Upper lobe of left lung (tissue), 4 donors: ENCODE results near the gene CPSF6.

Experiments
- CTCF ChIP-seq, 6 experiments: fragments of 450-650 bp in 4 of 6; fragments of 200-600 bp in 2 of 6; sonication (generic) in 2 of 6; IDR thresholded peaks; one replicate each; pipeline ENCODE4 v1.5.1; 2016 to 2019; ENCODE audit warnings: antibody characterized with exemption in 6 of 6
- EP300 ChIP-seq, 4 donors: sonication (generic); formaldehyde crosslinking; IDR thresholded peaks; one replicate each; pipeline ENCODE4 v1.5.1; 2017; ENCODE audit warnings: antibody characterized with exemption in 4 of 4, control low read depth in 2 of 4

DNA sequence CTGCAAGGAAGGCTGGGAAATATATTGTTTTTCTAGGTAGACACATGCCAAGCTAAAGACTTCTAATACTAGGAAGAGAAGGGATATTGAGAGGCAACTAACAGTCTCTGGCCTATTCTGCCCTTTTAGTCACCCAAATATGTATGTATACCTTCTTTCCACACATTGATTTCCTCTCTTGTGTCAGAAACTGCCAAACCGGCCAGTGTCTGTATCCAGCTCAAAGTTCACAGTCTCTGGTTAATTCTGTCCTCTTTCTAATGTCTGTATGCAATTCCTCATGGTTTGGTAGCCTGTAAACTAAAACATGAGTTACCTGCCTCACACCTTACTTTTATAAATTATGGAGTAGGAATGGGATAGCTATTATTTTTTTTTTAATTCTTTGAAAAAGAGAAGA, 25.2 kb upstream of the CPSF6 start:
- TF ChIP-seq CTCF (IDR thresholded peaks at IDR 0.05) (no peak), EP300 (IDR thresholded peaks at IDR 0.05) (no peak)
